Measurements from ENCODE around the gene HAND2. TPM values are rescaled to one million over a fixed set of nuclear protein-coding genes. Genes with fewer than 3 reads are reported as not detected.

Gene HAND2
- total RNA-seq, 1 donor from 2014 or later, result 1.1 TPM

DNA sequence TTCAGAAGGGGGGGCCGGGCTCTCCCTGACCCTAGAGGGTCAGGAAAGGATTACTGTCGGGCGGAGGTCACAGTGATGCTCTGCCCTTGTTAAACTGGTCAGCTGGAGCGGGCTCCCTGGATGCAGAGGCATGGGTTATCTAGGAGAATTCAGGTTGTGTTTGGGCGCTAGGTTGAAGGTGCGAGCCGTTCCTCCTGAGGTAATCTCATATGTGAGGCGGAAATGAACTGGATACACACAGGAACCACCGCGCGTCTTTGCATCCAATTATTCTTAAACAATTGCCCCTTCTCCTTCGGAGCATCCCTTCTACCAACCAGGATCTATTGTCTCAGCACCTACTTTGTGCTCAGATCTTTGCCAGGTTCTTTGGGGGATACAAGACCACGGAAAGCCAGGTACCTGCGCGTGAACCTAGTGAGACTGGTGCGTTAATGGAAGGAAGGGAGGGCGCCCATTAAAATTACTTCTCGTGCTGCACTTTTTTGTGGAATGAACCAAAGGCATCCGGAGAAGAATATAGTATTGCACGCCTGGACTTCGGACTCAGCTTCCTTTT, 28.4 kb downstream of the HAND2 start:
- no peak for DNase-seq

DNA sequence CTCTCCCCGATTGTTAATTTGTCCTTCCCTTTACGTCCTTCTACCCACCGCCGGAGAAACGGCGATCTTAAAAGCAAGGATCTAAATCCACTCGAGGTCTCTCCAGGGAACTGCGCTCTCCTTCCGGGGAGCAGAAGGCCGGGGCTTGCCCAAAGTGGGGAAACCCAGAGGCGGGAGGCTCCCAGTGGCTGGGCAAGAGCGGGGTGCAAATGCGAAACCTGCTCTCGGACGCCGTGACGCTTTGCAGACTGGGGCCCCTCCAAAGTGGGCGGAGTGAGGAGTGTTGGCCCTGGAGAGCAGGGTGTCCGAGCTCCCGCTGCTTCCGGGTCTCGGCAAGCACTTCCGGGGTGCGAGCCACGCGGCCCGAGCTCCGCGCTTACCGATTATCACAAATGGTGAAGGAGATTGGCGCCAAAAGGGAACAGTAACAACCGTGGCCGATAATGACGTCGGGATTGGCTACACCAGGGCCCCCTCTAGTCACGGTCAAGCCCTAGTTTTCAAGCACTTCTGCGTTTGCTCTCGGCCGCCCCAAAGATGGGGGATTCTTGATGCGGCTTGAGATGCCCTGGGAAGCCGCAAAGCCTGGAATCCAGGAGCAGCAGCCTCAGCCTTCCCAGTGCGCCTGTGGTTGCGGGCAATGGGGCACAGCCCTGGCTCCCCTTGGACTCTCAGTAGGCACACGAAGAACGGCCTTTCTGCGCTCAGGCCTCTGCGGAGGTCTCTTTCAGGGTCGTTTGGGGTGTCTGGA, 29.0 kb downstream of the HAND2 start:
- DNase-seq, result no peak

DNA sequence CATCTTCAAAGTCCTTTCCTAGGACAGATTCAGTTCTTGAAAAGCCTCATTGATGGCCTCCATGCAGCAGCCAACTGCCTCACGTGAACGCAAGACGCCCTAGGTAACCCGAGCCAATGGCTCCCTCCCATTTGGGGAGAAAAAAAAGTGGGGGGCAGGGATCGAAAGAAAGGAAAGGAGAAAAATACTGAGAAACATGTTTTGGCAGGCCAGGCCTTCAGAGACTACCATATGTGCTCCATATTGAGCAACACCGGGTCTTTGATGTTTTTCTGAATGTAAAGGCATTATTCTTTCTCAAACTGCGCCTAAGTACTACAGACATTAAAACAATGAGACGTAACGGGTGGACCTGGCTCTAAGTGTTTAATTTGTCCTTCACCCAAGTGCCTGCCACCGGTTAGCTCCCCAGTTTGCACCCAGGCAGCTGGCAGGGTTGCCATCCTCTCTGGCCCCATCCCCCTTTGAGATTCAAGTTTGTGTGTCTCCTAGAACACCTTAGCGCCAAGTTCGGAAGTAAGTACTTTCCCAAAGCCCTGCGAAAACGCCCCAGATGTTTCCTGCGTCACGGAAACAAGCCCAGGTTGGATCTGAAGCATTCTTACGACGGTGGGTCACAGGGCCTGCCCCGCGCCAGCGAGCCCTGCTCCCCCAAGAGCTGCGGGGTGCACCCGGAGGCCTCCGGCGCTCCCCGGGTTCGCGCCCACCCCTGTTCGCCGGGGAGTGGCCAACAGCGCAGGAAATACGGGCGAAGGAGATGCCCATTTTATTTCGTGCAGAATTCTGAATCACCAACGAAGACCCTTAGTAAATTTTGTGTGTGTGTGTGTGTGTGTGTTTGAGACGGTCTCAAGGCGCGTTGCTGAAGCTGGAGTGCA, 30.1 kb downstream of the HAND2 start:
- peak; percentile 21 for DNase-seq

DNA sequence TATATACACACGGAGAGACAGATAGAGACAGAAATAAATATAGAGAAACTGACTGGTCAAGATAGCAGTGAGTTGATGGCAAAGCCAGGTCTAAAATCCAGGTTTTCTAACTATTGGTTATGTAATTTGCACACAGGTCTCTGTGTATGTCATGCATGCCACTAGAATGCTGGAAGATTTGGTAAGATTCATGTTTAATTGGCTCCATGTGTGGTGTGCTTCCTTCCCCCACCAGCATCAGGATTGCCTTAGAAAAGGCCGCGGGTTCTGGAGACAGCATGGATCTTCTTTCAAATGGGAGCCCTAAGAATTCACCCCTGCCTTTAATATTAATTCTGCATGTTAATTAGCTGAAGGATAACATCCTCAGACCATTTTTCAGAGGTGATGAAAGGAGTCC, 31.3 kb downstream of the HAND2 start:
- peak; percentile 16 for DNase-seq

- DNase-seq, result no peak
Measured at GRCh38 chr4:173498023-173498422, 32.0 kb downstream of the HAND2 start.

- DNase-seq, result peak; percentile 57
Measured at GRCh38 chr4:173494013-173494970, 35.7 kb downstream of the HAND2 start.

DNA sequence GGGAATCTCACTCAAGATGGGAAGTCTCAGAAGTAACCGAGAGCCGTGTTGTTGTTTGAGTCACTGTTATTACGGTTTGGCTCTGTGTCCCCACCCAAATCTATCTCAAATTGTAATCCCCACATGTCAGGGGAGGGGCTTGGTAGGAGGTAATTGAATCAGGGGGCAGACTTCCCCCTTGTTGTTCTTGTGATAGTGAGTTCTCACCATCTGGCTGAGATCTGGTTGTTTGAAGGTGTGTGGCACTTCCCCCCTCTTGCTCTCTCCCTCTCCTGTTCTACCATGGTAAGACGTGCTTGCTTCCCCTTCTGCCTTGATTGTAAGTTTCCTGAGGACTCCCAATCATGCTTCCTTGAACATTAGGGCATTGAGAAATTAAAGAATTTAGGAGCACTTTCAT, 37.0 kb downstream of the HAND2 start:
- DNase-seq, result no peak

DNA sequence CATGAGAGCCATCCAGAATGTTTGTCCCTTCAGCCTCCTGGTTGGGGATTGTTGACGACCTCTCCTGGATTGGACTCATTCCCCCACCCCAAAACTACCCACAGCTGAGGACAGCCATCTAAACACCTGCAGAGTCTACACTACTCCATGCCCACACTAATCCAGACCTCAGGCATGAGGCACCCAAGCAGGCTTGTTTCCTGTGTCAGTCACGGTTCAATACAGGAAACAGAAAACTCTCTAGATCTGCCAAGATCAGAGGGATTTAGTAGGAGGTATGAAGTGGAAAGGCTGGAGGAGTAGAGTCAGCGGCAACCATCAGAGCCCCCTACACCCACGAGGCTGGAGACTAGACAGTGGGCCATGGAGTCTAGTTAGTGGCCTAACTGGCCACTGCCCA, 37.7 kb downstream of the HAND2 start:
- DNase-seq, result no peak

DNA sequence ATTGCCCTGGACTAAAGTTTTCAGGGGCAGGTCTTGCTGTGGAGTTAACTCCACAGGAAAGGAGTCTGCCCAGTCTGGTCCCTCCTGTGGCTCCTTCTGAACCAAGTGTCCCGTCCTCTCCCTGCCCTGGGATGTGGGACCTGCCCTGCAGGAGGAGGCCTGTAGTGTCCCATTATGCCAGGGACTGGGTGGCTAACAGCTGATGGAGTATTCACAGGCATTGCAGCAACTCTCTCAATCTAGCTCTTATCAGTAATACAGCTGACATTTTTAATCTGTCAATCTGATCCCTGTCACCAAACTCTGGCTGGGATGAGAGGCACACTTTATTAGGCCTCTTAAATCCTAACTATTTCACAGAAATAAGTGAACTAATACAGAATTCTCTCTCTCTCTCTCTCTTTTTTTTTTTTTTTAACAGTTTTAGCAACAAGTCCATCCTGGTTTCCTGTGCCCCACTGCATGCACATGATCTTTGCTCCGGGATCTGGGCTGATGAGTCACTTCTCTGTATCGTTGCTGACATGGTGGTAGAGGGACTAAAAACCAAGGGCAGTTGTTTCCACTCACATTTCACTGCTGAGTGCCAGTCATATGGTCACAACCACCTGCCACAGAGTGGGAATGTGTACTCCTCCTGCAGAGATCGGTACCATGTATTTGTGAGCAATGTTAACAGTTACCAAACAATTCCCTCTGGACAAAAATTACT, 39.1 kb downstream of the HAND2 start:
- DNase-seq, result no peak

DNA sequence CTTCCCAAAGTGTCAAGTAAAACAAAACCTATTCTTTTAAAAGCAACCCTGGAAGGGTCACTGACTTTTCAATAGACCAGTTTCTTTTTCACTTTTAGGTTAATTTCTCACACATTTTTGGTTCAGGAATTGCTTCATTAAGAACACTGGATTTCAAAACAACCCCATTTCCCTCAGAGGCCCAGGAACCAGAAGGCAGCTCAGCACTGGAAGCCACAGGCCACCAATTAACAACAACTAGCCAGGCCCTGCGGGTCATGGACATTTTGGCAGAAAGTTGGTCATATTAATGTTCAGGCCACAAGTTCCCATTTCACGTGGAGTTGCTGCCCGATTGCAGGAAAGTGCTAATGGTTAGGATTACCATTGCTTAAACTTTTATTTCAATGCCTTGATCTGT, 39.8 kb downstream of the HAND2 start:
- no peak for DNase-seq

- peak; percentile 37 for DNase-seq
Measured at GRCh38 chr4:173489514-173489913, 40.5 kb downstream of the HAND2 start.

DNA sequence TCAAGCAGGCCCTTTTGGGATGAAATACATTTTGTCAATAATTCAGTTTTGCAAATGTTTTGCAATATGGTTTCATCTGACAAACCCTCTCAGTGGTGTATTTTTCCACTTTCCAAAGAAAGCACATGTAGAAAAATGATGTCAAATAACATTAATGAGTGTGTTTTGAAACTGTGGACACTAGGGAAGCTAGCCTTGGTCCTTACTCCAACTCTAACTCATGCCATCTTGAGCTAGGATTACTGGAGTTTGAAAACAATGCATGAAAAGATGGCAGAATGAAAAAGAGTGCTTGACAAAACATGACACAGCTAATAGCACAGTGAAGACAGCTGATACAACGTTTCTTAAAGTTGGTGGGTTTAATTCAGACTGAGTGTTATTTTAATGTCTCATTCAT, 41.4 kb downstream of the HAND2 start:
- no peak for DNase-seq

GRCh38 chr4:173488074-173488473, 42.0 kb downstream of the HAND2 start:
- no peak for DNase-seq

- DNase-seq, result peak; percentile 25
Measured at GRCh38 chr4:173486714-173487392, 43.2 kb downstream of the HAND2 start.

- DNase-seq, result no peak
Measured at GRCh38 chr4:173485164-173485563, 44.9 kb downstream of the HAND2 start.

- no peak for DNase-seq
Measured at GRCh38 chr4:173482330-173482931, 47.6 kb downstream of the HAND2 start.

- no peak for DNase-seq
Measured at GRCh38 chr4:173478913-173479283, 51.1 kb downstream of the HAND2 start.

- DNase-seq, result no peak
Measured at GRCh38 chr4:173478201-173478912, 51.7 kb downstream of the HAND2 start.

- DNase-seq, result no peak
Measured at GRCh38 chr4:173477016-173477415, 53.0 kb downstream of the HAND2 start.

Measured in skin of body (tissue), 2 donors.